Forelimb muscle (tissue), 1 donor: Measurements from ENCODE around the gene ASAP3. TPM values are rescaled to one million over a fixed set of nuclear protein-coding genes. Genes with fewer than 3 reads are reported as not detected.

Experiments used
- DNase-seq: peaks from one replicate; pipeline ENCODE4 v3.0.0-alpha.2; 2013; ENCODE audit warnings: low read depth
- polyA plus RNA-seq: library from polyadenylated mRNA; unstranded; fragments of 120-200 nt; gene quantifications from one replicate; pipeline ENCODE4 v1.2.1, GENCODE V29; 2013; ENCODE audit not compliant: insufficient read length

Gene ASAP3
- polyA plus RNA-seq: 49.8 TPM

DNA sequence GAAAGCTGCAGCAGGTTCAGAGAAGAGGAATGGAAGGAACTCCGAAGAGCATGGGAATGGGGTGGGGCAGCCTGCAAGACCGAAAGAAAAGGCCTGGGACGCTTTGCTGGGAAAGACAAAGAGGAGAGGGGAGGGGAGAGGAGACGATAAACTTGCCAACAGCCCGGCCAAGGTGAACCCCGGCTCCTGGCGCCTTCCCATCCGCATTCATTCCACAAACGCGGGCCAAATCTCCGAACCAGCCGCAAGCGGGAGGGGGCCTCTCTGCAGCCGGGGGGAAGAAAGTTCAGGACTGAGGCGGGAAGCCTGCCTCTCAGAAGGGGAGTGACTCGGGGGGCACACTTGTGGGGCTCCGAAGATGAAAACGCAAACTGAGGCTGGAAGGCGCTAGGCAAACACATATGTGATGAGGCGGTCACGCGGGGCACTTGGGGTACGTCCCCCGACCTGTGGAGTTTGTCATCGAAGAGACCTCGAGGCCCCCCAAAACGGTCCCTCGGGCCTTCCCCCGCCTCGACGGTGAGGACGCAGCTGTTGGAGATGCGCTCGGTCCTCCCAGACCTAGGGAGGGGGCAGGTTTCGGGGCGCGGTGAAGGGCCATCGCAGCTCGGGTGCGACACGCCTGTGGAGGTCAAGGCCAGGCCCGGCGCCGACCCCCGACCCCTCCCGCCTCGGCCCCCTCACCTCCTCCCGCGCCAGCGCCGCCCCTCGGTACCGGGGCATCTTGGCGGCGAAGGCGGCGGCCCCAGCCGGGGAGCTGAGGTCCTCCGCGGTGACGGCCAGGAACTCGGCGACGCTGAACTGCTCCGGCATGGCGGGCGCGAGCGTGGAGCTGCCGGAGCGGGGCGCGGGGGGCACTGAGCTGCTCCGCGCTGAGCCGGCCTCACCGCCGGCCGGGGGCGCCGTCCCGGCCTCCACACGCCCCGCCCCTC is at the start of gene ASAP3:
Gene ASAP3, minus strand, starts transcription at position 859 of the 932 bp plus-strand sequence. Its CDS starts 46 bp downstream, at position 813.
- no peak for DNase-seq

DNA sequence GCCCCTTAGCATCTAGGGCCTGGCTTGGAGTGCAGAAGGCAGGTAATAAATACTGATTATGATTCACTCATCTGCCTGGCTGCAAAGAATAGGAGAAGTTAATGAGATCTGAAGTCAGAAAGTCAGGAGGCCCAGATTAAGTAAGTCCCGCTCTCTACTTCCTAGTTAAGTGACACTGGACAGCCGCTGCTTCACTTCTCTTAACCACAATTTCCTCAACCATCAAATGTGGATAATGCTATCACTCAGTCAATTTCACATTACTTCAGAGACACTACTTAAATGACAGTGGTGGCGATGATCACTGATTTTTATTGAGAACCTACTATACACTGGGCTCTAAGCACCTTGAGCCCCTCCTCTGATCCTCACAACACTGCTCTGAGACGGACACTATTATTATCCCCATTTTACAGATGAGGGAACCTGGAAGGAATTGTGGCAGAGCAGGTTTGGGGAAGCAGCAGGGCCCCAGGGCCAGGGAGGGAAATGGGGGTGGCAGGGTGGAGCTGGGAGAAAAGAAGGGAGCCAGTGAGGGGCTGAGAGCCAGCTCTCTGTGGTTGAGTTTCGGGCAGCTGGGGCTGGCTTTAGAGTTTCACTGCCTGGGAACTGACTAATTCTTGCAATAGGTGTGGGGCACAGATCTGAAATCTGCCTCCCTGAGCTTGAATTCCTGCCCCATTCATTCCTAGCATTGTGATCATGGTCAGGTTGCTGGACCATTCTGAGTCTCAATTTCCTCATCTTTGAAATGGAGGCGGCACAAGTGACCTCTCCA is 49.5 kb upstream of the ASAP3 start:
- DNase-seq: no peak

DNA sequence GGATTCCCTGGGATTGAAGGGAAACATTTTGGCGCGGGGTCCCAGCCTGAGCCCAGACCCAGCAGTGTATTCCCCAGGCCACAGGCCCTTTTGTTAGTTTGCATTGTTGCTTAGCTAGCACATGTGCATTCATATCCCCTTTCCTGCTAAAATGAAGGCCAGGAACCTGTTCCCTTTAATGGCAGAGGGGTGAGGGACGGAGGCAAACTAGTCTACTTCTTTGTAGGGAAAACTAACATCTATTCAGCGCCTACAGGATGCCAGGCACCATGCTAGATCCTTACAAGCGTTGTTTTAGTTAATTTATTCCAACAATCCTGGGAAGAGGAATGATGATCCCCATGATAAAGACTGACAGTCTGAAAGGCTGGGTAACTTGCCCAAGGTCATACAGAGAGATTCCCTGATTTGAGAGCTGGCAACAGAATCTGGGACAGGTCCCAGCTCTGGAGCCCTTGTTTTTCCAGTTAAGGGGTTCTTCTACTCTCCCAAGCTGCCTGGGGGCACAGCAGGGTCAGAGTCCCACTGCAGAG is 47.6 kb upstream of the ASAP3 start:
- no peak for DNase-seq

DNA sequence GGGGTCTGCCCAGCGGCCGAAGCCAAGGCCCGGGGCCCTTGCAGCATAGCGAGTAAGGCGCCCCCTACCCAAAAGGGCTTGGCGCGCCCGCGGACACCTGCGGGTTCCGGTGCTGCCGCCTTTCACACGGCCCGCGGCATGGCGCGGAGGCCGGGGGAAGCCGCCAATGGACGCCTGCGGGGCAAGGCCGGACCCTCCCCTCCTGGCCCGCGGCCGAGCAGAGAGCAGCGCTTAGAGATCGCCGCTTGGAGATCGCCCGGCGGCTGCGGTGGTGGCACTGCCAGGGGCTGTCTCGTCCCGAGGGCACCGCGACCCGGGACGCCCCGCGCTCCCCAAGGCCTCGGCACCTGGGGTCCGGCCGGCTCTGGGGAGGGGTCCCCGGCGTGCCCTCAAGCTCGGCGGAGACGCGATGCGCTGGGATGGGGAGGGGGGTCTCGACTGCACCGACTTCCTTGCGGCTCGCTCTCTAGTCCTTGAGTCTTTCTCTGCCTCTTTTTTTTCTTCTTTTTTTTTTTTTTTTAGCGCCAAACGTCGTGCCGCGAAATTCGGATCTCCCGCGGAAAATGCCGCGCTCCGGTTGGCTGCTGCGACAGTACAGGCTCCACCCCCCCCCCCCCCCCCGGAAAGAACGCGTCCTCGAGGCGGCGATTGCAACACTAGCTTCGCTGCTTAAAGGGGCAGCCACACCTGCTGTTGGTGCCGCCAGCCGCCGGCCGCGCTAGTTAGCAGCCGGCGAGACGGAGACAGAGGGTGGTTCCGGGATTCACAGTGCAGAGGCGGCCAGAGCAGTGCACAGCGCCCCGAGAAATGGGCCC is 47.0 kb upstream of the ASAP3 start, which contains the start of gene E2F2:
Gene E2F2, minus strand, starts transcription at position 487 of the 815 bp plus-strand sequence. Its CDS starts 440 bp downstream, at position 47.
- no peak for DNase-seq

DNA sequence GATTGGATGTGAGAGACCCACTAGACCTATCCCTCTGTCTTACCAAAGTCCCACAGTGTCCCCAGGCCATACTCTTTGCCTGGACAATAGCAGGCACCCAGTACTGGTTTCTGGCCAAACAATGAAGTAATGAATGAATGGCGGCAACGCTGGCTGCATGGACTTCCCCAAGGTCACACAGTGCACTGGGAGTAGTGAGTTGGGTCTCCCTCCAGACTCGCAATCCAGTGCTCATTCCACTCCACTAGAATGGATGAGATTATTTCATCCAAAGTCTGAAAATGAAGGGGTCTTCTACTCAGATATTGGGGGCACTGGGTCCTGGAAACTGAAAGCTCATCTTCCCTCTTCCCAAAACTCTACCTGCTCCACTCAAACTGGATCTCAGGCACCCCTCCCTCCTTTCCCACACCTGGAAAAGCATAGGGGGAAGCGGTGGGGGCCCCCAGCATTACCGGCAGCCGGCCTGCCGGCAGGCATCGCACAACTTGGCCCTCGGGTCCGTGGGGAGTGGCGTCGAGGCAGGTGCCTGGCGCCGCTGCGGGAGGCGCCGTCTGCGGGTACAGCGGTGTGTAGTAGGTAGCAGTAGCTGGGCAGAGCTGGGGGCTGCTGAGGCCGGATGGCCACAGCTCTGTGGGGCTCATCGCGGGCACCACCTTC is 46.2 kb upstream of the ASAP3 start:
- no peak for DNase-seq

DNA sequence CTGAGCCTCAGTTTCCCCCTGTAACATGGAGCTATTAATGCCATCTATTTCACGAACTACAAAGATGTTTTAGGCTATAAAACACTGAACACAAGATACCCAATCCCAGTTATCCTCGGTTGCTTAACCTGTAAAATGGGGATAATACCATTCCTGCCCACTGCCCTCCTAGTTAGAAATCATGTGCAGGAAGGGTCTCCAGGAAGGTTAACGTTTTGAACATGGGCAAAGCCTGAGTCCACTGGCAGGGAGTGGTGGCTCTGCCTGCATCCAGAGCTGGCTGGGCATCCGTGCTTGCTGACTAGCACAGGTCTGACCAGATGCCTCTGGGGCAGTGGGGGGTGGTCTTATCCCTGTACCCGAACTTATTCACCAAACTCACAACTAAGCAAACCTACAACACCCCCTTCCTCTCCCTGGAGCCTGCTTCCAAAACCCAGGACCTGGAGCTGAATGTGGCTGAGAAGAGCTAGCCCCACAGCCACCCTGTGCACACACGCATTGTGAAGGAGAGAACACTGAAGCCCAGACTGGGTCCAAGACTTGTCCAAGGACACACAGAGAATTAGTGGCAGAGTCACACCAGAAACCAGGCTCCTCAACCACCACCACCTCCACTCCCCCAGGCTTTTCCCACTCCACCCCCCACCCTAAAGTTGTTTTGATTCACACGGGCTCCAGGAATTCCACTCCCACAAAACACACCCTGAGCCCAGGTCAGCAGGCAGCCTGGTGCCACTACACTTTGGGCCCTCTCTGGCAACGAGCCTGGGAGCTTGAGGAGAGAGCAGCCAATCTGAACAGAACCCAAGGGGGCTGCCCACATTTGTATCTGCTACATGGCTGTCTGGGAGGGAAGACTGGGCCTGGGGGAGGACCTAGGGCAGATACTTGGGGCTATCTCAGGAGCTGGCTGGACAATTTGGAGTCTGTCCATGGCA is 45.4 kb upstream of the ASAP3 start:
- no peak for DNase-seq

DNA sequence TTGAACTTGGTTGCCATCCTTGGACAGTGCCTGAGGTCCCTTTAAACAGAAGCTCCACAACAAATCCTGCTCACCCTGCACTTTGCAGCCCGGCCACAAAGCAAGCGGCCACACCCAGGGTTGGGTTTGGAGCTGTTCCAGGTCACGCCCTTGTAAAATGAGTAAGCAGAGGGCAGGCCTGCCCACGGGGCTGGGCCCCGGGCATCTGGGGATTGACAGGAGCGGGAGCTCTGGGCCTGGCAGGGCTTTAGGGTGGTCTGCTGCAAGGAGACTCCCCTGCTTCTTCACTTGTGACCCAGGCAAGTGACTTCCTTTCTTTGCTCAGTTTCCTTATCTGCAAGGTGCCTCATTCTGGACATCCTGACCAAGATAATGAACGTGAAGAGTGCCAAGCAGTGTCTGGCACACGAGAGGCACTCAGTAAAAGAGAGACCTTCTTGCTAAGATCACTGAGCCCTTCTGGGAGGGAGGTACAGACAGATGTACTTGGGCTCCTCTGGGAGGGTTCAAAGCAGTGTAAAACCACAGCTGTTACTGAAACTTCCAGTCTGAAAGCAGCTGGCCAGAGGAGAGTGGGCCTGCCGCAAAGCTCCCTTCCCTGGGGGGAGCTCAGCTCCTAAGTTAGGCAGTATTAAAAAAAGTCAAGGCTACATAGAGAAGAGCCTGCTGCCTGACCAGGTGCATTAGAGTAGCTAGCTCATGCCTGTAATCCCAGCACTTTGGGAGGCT is 44.4 kb upstream of the ASAP3 start:
- no peak for DNase-seq

DNA sequence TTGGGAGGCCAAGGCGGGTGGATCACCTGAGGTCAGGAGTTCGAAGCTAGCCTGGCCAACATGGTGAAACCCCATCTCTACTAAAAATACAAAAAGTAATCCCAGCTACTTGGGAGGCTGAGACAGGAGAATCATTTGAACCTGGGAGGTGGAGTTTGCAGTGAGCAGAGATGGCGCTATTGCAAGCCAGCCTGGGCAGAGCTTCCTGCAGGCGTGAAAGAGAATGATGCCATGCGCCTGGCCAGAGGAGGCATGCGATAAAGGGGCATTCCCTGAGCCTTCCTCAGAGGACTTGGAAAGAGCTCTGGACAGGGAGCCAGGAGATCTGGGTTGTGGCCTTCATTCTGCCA is 43.9 kb upstream of the ASAP3 start:
- DNase-seq: no peak

DNA sequence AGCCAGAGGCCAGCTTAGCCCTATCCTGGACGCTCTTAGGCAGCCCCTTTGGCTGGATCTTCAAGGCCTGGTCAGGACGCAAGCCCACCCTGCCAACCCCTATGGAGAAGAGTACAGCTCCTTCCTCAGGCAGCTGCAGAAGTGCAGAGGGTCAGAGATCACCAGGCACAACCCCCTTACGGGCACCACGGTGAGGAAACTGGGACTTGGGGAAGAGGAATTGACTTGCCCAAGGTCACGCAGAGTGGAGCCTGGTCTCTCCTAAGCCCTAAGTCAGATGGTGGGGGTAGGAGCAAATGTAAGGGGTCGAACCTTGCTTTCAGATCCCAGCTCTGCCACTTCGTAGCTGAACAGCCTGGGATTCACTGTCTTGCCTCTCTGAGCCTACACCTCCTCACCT is 43.4 kb upstream of the ASAP3 start:
- no peak for DNase-seq

DNA sequence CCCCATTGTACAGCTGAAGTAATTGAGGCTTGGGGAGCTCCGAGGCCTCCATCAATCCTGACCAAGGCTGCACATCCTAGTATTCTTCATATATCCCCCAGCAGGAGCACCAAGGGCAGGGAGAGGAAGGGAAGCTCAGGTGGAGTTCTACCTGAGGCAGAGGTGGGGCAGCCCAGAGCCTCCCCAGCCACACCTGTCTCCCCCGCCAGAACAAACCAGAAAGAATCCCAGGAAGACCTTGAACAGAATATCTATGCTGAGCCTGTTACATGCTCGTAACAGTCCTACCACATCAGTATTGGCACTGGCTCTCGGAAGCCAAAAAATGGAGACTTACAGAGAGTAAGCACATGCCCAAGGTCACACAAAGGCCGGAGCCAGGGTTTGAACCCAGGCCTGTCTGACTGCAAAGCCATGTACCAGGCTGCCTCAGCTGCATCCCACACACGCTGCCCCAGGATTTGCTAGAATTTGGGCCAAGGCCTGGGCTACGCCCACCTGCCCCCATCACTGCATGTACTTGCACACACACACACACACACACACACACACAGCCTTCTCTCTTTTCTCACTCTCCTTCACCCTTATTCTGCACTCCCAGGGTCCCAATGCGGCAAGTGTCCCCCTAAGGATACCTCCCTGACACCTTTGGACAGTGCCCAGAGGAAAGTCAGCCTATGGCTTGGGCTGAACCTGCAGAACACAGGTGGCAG is 42.5 kb upstream of the ASAP3 start:
- DNase-seq: no peak

DNA sequence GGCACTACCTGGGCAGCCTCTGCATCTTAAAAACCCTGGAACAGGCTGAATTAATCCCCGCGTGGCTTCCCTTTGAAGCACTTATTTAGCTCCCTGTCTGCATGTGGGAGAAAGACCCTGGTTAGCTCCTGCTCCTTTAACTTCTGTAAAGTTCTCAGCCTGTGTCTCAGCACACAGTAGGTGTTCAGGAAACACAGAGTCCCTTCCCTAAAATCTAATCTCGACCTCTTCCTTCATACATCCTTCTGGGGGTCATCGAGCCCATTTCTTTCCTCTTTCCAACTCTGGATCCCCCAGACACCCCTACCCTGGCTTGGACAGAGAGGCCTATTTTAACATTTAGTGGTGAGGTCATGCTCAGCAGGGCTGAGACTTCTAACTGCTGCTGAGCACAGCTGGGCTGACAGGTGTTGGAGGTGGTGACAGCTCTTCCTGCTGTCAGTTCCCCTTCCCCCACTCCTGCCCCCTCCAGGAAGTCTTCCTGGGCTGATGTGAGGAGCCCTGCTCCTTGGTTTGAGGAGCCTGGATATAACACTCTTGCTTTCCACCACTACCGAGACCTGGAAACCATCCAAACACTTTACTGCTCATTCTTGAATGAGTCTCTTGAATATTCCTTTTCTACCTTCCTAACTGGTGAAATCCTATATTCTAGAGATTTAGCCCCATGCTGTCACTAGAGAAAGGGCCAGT is 41.7 kb upstream of the ASAP3 start:
- DNase-seq: no peak

DNA sequence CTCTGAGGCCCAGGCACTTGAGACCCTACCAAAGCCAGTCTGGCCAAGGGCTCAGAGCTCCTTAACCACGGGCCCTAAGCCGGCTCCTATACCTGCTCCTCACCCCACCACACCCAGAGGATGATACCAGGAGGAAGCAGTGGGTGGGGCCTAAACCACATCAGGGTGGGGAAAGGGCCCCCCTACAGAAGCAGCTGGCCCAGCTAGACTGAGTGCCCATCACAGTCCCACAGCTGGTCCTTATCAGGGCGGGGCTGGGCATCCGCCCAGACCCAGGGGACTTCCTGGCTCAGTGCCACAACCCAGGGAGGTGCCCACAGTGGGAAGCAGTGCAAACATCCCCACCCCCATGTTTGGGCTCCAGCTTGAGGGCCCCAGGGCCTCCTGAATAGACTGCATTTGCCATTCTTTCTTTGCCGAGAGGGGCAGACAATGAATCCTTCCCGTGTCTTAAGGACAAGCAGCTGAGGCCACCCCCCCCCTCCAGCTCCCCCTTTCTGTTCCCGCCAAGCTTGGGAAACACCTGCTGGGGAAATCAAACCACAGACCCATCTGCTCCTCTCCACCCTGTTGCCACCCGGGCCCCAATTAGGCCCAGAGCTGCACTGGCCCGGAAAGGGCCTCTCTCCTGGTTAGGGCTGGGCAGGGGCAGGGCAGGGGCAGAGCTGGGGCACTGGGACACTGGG is 40.9 kb upstream of the ASAP3 start:
- no peak for DNase-seq

DNA sequence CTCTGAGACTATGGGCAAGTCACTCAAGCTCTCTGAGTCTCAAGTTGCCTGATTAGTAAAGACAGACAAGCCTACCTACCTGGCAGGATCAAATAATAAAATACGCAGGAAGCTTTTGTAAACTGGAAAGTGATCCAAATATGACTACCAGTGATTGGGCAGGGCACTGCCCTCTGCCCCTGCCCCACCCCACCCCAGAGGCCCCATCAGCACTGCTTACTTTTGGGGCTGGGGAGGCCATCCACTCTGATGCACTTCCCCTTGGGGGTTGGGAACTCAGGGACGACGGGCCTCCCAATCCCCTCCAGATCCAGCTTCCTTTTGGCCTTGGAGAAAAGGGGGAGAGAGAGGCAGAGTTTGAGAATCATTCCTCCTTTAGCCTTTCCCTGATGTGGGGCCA is 40.2 kb upstream of the ASAP3 start:
- DNase-seq: no peak

DNA sequence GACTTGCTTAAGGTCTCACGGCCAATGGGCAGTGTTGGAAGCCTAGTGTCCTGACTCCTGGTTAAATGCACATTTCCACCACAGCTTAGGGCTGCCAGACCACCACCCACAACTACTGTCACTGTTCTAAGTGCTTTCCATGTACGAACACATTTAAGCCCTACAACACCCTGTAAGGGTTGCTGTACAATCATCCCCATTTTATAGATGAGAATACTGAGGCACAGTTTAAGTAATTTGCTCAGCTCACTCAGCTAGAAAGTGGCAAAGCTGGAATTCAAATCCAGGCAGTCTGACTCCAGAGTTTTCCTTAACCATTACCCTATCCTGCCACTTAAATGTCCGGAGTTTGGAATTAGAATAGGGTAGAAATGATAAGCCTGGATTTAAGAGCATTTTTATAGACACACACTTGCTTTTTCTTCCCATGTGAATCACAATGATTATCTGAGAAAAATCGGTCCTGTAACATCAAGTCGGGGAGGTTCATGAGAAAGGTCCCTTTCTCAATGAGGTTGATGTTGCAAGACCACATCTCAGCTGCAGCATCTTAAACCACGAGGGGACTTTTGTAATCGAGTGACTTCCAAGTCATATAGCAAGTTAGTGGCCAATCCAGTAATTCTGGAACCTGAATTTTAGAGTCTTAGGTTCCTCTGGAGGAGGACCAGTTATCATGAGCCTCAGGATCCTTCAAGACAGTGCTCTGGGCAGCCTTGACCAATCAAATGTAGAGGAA is 38.4 kb upstream of the ASAP3 start:
- no peak for DNase-seq

DNA sequence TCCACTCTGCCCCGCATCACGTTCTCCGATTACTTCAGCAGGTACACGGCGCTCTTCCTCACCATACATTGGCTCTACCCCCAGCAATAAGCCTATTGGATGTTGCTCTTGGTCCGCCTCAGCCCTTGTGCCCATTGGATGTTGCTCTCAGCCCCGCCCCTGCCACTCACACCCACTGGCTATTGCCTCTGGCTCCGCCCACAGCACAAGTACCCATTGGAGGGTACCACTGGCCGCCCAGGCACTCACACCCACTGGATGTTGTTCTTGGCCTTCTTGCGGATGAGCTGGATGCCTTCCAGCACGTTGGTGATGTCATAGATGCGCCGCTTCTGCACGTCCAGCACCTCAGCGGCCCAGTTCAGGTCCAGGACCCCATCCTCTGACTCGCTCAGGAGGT is 37.6 kb upstream of the ASAP3 start:
- DNase-seq: no peak

DNA sequence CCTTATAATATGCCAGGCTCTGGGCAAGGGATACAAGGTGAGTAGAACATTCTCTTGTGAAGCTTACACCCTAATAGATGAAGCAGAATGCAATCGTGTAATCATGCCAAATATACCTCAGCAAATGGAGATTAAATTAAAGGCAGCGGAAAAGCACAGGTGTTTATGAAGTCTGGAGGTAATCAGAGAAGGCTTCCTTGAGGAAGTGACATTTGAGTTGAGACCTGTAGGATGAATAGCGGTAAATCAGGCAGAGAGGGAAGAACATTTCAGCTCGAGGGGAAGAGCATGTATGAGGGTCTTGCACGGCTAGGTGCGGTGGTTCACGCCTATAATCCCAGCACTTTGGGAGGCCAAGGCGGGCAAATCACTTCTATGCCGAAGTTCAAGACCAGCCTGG is 33.6 kb upstream of the ASAP3 start:
- DNase-seq: no peak

DNA sequence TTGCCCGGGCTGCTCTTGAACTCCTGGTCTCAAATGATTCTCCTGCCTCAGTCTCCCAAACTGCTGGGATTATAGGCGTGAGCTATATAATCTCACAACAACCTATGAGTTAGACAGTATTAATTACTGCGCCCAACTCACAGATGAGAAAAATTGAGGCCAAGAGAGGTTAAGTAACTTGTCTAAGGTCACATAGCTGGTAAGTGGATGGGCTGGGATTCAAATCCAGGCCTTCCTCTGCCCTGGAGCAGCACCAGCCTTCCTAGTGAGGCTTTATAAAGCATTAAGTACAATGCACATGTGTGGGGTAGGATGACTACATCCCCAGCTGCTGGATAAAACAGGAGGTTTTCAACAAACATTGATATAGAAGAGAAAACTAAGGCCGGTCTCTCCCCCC is 31.9 kb upstream of the ASAP3 start:
- DNase-seq: no peak
